SK-N-MC (cell line): ENCODE results near the gene ADISSP.

Experiments used
- EZH2 ChIP-seq: fragments of 200-600 bp; sonication (generic); IDR thresholded peaks from one replicate; pipeline ENCODE4 v1.6.1; 2017; ENCODE audit warnings: antibody characterized with exemption
- FOXP2 ChIP-seq: optimal IDR thresholded peaks from 2 replicates; pipeline ENCODE3; 2011; ENCODE audit warnings: mild to moderate bottlenecking, moderate library complexity; ENCODE audit not compliant: insufficient read depth; ENCODE audit errors: extremely low read length, control extremely low read depth
- POLR2AphosphoS5 ChIP-seq: IDR thresholded peaks from 2 replicates; pipeline ENCODE4 v1.6.1; 2012; ENCODE audit warnings: mild to moderate bottlenecking, low read depth, low read length, borderline replicate concordance

DNA sequence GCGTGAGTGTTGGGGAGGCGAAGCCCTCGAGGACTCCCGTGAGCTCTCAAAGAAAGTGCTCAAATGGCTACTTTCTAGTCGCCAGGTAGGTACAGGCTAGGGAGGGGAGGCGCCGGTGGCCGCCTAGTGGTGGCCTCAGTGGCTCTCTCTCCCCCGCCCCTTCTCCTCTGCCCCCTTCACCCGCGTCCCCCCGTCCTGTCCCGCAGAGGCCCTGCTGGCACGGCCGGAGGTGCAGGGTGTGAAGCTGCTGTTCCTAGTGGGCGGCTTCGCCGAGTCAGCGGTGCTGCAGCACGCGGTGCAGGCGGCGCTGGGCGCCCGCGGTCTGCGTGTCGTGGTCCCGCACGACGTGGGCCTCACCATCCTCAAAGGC is 16.3 kb downstream of the ADISSP start:
- TF ChIP-seq POLR2AphosphoS5, result no peak
- no peak for TF ChIP-seq EZH2
- TF ChIP-seq FOXP2, result no peak
